ENCODE results near the gene PRR15L.

The PRR15L gene

DNA sequence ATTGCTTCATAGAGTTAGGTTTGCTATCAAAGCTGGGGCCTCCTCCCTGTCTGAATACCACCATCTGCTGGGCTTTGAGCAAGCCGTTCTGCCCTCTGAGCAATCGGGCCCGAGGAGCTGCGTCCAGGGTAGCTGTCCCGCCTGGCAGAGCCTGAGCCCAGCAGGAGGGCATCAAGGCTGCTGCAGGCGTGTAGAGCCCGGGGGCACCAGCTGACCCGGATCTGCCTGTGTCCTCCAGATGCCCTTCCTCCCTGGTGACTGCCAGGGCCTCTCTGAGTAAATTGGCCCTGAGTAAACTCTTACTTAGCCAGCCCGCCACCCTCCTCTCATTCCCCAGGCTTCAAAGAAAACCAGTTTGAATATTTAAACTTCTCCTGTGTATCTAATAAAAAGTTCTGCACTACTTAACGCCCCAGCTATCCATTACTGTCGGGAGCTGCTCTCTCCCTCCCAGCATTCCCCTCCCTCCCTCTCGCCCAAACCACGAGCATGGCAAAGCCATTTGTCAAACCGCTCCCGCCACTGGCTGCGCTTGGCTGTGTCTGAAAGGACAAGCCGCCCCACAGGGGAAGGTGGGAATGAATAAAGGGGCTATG lies 29.7 kb upstream of the PRR15L start:
- DNase-seq: no peak

DNA sequence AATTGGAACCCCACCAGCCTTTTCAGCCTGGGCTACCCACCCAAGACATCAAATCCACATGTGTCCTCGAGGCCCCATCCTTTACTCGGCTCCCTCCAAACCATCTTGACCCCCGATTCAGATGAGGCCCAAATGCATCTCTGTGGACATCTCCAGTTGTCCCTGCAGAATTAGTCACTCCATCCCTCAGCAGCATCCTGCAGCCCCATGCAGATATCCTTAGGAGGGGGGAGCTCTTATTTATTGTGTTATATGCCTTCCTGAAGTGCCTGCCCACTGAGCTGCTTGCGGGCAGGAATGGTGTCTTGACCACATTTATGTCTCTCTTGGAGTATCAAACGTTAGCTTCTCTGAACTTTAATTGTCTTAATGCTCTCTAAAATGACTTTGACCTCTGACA lies 28.8 kb upstream of the PRR15L start:
- no peak for DNase-seq

DNA sequence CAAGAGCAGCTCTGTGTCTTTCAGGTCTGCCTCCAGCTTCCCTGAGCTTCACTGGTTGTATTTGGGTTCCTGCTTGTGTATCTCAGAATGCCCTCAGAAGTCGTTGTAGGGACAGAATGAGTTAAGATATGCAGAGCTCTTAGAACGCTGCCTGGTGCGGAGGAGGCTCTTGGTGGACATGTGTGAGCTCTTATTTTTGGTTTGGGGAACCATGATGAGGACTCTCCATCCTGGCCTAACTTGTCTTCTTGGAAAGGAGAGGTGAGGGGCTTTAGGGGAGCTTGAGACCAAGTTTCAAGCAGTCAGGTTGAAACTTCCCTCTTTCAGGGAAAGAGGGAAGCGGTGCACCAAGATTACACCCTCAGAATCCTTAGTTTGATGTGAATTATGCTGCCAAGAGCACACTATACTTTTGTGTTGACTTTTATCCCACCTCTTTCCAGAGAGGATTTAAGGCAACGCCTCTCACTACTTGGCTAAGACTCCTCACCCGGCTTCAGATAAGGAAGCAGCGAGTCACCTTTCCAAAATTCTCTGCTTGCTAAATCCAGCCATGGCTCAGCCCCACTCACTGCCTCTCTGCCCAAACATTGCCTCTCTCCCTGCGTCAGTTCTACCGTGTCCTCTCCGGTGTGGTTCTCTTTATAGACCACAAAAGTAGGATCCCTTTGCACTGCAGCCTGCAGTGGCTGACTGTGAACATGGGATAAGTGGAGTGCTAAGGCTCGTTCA lies 26.0 kb upstream of the PRR15L start:
- no peak for DNase-seq

DNA sequence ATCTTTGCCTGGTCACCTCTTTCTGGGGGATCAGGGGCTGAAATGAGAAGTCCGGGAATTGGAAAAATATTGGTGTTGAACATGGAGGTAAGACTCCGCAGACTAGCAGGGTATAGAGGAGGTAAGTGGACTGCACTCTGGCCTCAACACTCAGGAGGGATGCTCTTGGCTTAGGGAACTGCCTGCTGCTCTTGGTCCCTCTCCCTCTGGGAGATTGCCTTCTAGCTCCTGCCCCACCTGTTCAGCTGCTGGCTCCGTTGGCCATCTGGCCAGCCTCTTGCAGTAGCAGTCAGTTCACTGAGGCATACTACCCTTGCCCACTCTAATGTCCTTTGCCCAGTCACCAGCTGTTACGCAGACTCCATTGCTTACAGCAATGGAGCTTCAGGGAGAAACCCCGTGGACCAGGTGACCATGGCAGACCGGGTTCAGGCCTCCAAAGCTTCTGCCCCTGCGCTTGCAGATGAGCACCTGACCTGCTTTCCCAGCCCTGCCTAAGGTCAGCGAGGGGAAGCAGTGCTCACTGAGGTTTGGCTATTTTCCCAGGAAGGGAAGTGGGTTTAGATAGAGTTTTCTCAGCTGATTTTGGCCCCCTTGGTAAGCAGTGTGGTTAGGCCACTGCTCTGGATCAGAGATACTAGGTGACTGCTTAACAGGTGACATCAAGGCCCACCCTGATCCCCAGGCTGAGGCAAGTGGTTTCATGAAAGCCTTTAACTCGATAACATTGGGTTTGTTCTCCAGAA lies 25.1 kb upstream of the PRR15L start:
- DNase-seq: no peak

DNA sequence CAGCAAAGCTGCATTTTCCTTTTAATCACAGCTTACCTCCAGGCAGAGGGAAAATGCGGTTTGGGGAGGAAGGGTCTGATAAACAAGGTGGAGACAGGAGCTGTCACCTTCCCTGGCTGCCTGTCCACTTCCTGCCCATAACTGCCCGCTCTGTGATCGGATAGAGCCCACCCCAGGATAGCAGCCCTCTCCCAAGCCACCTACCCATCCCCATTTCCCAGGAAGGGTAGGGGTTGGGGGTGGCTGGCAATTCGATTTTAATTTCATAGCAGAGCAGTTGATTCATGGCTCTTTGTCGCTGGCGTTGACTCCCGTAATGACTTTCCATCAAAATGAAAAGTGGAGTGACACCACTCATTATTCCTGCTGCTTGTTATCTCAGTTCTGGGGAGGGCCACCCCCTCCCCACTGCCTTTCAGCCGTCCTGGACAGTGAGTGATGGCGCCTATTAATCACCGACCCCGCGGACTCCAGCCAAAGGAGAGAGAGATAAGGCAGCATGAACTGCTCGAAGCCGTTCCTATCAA lies 24.5 kb upstream of the PRR15L start:
- no peak for DNase-seq

DNA sequence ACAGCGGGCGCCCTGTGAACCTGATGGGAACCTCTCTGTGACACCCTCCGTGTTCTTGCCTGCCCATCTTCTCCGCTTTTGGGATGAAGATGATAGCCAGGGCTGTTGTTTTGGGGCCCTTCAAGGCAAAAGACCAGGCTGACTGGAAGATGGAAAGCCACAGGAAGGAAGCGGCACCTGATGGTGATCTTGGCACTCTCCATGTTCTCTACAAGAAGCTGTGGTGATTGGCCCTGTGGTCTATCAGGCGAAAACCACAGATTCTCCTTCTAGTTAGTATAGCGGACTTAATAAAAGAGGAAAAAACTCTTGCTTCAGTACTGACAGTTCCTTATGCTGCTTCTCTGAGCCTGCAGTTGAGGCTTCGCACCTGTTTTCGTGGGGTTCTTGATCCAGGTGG lies 23.8 kb upstream of the PRR15L start:
- no peak for DNase-seq

DNA sequence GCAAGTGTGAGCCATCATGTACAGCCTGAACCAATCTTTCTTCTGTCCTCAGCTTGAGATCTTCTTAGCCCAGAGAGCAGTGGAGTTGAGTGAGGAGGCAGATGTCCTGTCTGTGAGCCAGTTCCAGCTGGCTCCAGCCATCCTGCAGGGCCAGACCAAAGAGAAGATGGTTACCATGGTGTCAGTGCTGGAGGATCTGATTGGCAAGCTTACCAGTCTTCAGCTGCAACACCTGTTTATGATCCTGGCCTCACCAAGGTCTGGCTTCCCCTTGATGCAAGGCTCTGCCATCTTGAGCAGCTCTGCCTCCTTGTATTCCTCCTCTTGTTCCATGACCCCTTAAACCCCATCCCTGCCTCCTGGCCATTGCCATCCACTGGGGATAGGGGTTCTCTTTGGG lies 22.9 kb upstream of the PRR15L start:
- no peak for DNase-seq

DNA sequence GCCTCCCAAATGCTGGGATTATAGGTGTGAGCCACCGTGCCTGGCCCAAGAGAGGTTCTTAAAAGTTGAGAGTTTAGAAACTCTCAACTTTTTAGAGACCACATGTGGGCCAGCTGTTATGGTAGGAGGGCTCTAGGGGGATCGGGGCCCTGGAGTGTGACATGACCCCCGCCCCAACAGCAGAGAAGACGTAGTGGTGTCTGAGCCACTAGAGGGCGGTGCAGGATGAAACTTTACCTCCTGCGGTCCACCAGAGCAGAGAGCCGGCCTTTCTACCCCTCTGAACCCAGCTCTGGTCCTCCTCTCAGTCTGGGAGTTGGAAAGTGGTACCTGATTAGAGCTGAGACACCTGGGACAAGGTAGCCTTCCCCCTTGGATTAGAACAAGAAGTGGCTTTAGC lies 20.6 kb upstream of the PRR15L start:
- peak; percentile 45 for DNase-seq

DNA sequence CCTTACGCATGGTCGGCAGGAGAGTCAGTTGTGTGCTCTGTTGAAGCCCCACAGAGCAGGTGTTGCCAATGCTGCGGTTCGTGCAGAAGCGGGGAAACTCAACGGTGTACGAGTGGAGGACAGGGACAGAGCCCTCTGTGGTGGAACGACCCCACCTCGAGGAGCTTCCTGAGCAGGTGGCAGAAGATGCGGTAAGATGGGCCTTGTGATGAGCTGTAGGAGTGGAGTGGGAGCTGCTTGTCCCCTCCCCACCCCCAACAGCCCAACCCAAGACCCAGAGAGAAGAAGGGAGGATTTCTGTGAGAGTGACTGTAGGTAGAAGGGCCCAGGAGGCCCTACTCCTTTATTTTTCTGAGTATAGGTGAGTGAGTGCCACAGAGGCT lies 18.1 kb upstream of the PRR15L start:
- no peak for DNase-seq

DNA sequence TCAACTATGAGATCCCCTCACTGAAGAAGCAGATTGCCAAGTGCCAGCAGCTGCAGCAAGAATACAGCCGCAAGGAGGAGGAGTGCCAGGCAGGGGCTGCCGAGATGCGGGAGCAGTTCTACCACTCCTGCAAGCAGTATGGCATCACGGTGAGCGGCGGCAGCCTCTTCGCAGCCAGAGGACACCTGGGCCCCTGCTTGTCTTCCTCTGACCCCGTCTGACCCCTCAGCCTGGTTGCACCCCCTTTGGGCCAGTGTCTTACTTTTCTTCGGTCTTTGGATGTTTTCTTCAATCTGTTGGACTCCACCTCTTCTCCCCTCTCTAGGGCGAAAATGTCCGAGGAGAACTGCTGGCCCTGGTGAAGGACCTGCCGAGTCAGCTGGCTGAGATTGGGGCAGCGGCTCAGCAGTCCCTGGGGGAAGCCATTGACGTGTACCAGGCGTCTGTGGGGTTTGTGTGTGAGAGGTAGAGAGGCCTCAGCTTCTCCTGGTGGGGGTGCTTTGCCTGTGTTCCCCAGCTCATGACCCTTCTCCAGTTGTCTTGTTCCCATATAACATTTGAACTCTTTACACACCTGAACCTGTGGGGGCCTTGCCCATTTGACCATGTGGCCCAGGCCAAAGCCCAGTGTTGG lies 17.6 kb upstream of the PRR15L start:
- no peak for DNase-seq

DNA sequence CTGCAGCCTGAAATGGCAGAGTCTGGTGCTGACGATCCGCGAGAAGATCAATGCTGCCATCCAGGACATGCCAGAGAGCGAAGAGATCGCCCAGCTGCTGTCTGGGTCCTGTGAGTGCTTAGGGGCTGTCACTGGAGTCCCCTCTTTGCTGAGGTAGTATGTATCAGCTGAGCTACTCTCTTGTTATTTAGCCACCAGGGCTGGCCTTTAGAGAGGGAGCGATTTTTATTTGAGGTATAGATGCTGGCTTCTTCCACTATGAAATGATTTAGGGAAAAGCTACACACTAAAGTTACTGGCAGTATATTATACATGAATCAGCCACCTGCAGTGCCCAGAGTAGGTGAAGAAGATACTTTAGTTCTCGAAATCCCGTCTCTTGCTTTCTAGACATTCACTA lies 15.9 kb upstream of the PRR15L start:
- no peak for DNase-seq

DNA sequence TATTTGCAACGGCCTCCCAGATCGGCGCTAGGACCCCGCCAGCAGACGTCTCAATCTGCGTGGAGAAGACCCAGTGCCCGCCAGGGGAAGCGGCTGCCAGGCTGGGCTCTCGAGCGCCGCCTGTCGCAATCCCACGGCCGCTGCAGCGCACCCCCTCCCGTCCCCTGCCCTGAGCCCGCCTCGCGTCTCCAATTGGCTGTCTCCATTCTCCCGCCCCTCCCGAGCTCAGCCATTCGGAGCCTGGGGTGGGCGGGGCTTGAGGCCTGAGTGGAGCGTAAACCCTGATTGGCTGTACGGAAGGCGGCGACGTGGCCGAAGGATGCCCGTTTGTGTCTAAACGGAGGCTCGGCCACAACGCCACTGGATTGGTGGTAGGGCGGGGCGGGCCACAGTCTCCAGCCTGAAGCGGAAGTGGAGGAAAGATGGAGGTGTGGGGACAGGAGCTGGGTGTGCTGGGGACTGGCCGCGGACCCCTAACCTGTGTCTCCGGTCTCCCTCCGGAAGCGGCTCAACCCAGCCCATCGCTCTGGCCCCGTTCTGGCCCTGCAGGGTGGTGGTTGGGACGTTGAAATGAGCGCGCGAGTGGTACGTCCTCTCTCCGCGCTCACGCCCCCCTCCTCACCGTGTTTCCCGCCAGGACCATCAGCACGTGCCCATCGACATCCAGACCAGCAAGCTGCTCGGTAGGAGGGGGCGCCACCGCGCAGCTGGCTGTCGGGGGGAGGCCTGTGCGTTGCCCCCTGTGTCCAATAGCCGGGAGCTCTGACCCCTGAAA lies 13.2 kb upstream of the PRR15L start, which contains the start of gene CDK5RAP3:
CDK5RAP3 (plus strand) TSS at position 389 of the 775 bp plus-strand sequence; CDS start at position 423, 34 bp downstream.
- DNase-seq: peak; percentile 99

DNA sequence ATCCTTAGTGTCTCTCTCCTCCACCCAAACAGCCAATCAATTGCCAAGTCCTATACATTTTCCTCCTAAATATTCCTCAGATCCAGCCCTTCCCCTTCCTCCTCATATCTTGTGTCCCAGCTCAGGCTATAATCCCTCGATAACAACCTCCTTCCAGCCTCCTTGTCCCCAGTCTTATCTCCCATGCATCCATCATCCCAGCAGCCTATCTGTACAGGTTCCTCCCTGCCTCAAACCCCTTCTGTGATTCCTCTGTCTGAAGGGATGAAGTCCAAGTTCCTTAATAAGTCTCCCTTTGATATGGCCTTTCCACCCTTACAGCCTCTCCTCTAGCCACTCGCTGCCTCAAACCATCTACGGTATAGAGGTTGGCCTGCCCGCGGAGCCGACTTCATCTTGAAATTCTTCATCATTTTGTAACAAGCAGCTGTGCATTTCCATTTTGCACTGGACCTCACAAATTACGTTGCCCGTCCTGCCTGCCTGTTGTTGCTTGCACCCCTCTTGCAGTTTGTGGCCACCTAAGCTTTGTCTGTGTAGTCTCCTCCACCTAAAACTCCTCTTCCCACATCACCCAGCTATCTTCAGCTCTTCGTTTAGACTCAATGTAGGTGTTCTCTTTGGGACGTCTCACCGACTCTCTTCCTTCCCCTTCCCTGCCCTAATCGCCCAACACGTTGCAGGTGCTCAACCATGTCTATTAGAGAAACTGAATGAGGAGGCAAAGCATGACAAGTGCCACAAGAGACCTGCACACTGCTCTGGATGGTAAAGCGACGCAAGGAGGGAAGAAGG lies 12.4 kb upstream of the PRR15L start:
- DNase-seq: no peak

DNA sequence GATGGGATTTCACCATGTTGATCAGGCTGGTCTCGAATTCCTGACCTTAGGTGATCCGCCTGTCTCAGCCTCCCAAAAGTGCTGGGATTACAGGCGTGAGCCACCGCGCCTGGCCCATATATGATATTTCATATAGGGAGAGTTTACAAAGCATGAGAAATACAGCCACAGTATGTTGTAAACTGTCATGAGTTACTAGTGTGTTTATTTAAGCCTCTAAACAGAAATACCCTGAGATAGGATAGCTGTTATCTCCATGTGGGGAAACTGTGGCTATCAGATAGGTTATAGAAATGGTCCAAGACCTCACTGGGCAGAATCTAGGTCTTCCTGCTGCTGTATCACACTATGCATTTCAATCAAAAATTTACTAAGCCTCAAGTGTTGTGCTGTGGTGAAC lies 11.2 kb upstream of the PRR15L start:
- DNase-seq: no peak

DNA sequence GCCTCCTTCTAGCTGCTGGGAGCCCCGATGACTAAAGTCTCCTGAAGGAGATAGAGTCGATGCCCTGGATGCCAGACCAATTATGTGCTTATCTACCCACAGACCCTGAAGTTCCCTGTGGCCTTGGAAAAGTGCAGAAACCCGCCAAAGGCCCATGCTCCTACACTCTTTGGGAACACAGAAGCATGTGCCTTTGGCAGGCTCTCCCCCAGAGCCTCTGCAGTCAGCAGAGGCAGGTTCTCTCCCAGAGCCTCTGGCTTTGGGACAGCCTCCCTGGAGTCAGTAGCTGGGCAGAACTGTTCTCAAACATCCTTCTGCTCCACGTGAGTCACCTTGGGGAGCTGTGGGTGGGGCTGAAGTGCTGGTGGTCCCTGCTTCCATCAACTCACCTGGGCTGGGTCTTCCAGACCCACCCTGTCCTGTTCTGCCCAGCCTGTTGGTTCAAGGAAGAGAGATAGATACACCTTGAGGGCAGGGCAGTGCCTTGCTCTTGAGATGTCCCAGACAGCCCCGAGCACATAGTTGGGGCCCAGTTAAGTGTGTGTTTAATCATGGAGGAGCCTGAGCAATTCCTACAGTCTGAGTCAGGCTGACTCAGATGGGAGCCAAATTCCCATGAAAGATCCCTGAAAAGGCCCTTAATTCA lies 10.0 kb upstream of the PRR15L start:
- no peak for DNase-seq

DNA sequence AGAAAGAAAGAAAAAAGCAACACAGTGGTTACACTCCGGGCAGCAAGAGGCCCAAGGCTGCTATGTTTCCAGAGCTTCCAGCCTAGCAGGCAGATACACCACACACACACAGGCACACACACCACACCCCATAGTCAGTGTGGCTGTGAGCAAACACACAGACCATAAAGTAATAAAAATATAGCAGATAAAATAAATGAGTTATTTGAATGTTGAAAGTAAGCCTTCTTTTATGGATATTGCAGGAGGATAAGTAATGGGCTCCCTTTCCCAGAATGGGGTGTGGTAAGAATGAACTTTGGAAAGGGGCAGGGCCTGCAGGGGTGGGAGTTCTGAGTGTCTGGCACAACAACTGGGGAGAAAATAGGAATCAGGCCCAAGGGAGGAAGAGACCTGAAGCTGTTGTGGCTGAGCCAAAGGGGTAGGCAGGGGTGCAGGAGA lies 8.4 kb upstream of the PRR15L start:
- no peak for DNase-seq

DNA sequence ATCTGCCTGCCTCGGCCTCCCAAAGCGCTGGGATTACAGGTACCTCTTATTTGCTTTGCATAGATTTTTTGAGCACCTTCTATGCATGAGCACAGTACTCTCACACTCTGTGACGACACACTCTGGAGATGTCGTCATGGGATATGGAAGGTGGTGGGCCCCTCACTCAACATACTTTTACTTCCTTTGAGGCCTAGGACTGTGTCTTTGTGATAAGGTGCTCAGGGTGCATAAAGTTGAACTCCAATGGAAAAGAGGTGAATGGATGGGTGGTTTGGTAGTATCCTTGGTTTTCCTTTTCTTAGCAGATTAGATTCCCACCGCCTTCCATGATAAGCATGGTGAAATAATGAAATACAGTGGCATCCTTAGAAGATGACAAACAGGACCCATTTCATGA lies 7.2 kb upstream of the PRR15L start:
- no peak for DNase-seq

DNA sequence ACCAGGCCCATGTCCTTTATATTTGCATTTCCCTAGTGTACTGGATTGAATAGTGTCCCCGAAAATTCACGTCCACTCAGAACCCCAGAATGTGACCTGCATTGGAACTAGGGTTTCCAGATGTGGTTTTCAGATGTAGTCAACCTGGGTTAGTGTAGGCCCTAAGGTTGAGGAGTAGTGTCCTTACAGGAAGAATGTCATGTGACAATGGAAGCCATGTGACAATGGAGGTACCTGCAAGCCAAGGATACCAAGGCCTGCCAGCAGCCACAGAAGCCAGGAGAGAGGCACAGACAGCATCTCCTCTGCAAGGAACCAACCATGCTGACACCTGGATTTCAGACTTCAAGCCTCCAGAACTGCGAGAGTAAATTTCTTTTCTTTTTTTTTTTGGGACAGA lies 5.2 kb upstream of the PRR15L start:
- no peak for DNase-seq

DNA sequence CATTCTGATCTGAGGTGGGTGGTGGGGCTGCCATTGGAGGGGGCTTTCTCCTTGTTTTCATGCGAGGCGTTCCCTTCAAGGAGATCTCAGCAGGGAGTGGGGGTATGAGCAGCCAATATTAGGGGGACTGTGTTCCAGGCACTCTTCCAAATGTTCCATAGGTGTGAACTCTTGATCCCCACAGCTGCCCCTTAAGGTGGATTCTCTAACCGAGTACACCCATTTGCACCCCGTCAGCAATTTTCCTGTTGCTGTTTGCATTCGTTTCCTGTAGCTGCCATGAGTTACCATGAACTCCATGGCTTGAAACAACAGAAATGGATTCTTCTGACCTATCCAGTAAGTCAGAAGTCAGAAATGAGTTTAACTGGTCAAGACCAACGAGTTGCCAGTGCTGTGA lies 3.7 kb upstream of the PRR15L start:
- DNase-seq: no peak

DNA sequence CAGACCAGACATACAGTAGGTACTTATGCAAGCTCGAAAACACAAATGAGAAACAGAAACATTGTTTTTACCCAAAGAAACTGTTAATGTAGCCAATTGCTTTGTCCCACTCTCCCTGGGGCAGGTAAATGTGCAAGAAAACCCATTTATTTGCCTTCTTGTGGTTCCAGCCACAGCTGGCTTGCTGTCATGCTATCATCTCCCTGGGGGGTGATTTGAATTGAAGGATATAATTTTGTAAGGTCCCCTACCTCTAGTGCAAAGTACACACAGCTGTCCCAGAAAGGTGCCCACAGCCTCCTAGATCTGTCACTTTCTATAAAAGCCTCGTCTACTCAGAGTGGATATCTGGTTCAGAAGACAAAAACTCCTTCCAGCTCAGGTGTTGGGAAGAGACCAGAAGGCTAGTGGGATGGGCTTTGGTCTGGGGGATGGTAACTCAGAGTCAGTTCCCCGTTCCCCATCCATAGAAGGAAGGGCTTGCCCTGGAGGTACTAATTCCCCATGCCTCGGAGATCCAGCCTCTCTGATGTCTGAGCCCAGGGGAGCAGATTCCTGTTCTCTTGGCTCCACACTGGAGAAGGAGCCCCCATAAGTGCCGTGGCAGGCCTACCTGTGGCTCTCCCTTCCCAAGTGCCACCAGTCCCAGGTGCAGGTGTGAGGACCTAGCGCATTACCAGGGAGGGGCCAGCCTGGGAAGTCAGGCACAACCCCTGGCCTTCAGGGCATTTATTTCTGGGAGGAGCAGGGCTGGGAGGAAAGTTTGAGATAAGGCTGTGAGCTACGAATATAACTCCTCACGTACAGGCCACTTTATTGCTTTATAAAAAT lies 2.4 kb upstream of the PRR15L start:
- DNase-seq: no peak
